Pancreas (tissue), 10 donors: ENCODE measurements around the gene SLC38A4. TPM values are rescaled to one million over a fixed set of nuclear protein-coding genes. Genes with fewer than 3 reads are reported as not detected.
A peak's percentile ranks its signal among the peaks of the same experiment; 100 is the strongest.

Experiments
- ATAC-seq, 4 donors: fragments of 200-7000 bp; cut with Tn5 transposase; one replicate each; pipeline versions ENCODE4 v1.8.0 to v1.9.1; 2020; ENCODE audit warnings: mild to moderate bottlenecking in 4 of 4, moderate library complexity in 4 of 4
- DNase-seq, 6 donors: peaks; one replicate each; pipeline ENCODE4 v3.0.0-alpha.2; 2020
- FAIRE-seq: peaks from 2 replicates; lab custom pipeline; 2012; peaks lifted over from hg19 to GRCh38; lab: Jason Lieb, UNC
- H3K27ac ChIP-seq, 4 donors: fragments of 200-600 bp; sonication (generic); 1 replicate in 3 of 4; 2 replicates in 1 of 4; pipeline versions ENCODE4 v1.5.0 to v1.8.0; 2020
- H3K27me3 ChIP-seq, 4 donors: fragments of 200-600 bp; one replicate each; pipeline ENCODE4 v1.8.0; 2021
- H3K36me3 ChIP-seq, 3 donors: fragments of 200-600 bp; sonication (generic) in 1 of 3; one replicate each; pipeline versions ENCODE4 v1.5.0 to v1.8.0; 2020 to 2021
- H3K4me1 ChIP-seq, 3 donors: fragments of 200-600 bp; one replicate each; pipeline ENCODE4 v1.8.0; 2021
- H3K4me3 ChIP-seq, 4 donors: fragments of 200-600 bp; sonication (generic) in 2 of 4; one replicate each; pipeline versions ENCODE4 v1.5.0 to v1.8.0; 2020 to 2021
- H3K9me3 ChIP-seq, 4 donors: fragments of 200-600 bp; one replicate each; pipeline ENCODE4 v1.8.0; 2021
- CTCF ChIP-seq, 4 donors: fragments of 200-600 bp; sonication (generic) in 3 of 4; IDR thresholded peaks; one replicate each; pipeline versions ENCODE4 v1.5.0 to v1.8.0; 2021; ENCODE audit warnings: antibody characterized with exemption in 4 of 4
- WGBS, 2 donors: extraction: QIAGEN DNeasy Blood & Tissue Kit; methylation state at CpG; one replicate each; pipeline ENCODE4 v1.1.7; 2013; 5-methylcytosine and 5-hydroxymethylcytosine counted together
- intact Hi-C, 3 donors: fragments of 100-400 bp; cut with DNase I; formaldehyde crosslinking; loops; one replicate each; pipeline versions ENCODE4 v1.11.1 to v1.14.2; 2022
- polyA plus RNA-seq, 2 donors: library from polyadenylated mRNA; stranded (reverse); fragments of 200-250 nt; gene quantifications; one replicate each; pipeline ENCODE4 v1.2.3, GENCODE V29; 2013
- total RNA-seq, 6 donors: library from RNA; stranded (reverse); fragmentation: NEBNext Ultra II Directional in 4 of 6; extraction: Animal tissue kit (Norgen Biotek cat#: 25700) in 4 of 6; gene quantifications; one replicate each; pipeline versions ENCODE4 v1.2.1 to v1.2.4, GENCODE V29; 2021 to 2023
- donor health status: healthy with polysubstance abuse.
- donor health status: DM: no; HTN: no; CAD: no; lungs with moderate emphysema.
- donor health status: DM: no; HTN: no; CAD: no.
- donor health status: control.
- donor health status: control.
- donor health status: Bipolar disorder and iron deficiency.
- donor health status: DM: yes; HTN: yes; CAD: no.
- donor health status: DM: no; HTN: no; CAD: no.
- donor health status: DM: no; HTN: no; CAD: no.
- donor health status: DM: yes; HTN: yes; CAD: no.

Gene SLC38A4
- total and polyA plus RNA-seq, 8 donors, result 2.1 to 15.9 (median 6.3) TPM

- ATAC-seq, result peak; percentile 84 to 89 (median 86)
- no peak overlapping the region for H3K4me3 ChIP-seq
- 15 to 16% methylated on average over 3 of the region's 3 CpGs for WGBS, 2 donors
- intact Hi-C loops, result no loop called here
- H3K36me3 ChIP-seq, result no peaks in the 10 kb centered on the region
- no peaks in the 10 kb centered on the region for H3K27me3 ChIP-seq
- DNase-seq, result peak in 4 of 6 donors; percentile 20 to 38 (median 26)
- no peaks in the 10 kb centered on the region for H3K9me3 ChIP-seq
- peak overlapping the region in 2 of 4 donors; percentile 2 to 14 for H3K27ac ChIP-seq
- TF ChIP-seq CTCF (IDR thresholded peaks at IDR 0.05), result no peak
- peaks cover 0 to 24% (median 18%) of the 10 kb centered on the region in 3 donors for H3K4me1 ChIP-seq
- no peak for FAIRE-seq
These were observed 55.2 kb downstream of the SLC38A4 start for GRCh38 chr12:46770501-46771183.

GRCh38 chr12:46764005-46764404 is 61.8 kb downstream of the SLC38A4 start:
- H3K36me3 ChIP-seq, result no peaks in the 10 kb centered on the region
- H3K27ac ChIP-seq, result no peak overlapping the region
- no peaks in the 10 kb centered on the region for H3K27me3 ChIP-seq
- 71 to 79% methylated on average over 3 of the region's 3 CpGs for WGBS, 2 donors
- DNase-seq (no peak), ATAC-seq (no peak), FAIRE-seq (no peak)
- H3K9me3 ChIP-seq, result no peaks in the 10 kb centered on the region
- TF ChIP-seq CTCF (IDR thresholded peaks at IDR 0.05), result no peak
- intact Hi-C loops, result no loop called here
- H3K4me1 ChIP-seq, result no peaks in the 10 kb centered on the region
- H3K4me3 ChIP-seq, result no peak overlapping the region

- H3K27ac ChIP-seq, result no peak overlapping the region
- no peaks in the 10 kb centered on the region for H3K4me1 ChIP-seq
- H3K36me3 ChIP-seq, result no peaks in the 10 kb centered on the region
- no peaks in the 10 kb centered on the region for H3K9me3 ChIP-seq
- no peaks in the 10 kb centered on the region for H3K27me3 ChIP-seq
- FAIRE-seq, result no peak
- no peak for TF ChIP-seq CTCF (IDR thresholded peaks at IDR 0.05)
- ATAC-seq, result no peak
- no peak for DNase-seq
- intact Hi-C loops, result no loop called here
- H3K4me3 ChIP-seq, result no peak overlapping the region
These were observed 62.6 kb downstream of the SLC38A4 start for GRCh38 chr12:46763230-46763629.

- DNase-seq (no peak), ATAC-seq (no peak), FAIRE-seq (no peak)
- intact Hi-C loops, result no loop called here
- 61% methylated on average over 3 of the region's 3 CpGs for WGBS, 2 donors
- Histone ChIP-seq H3K36me3 (no peaks in the 10 kb centered on the region), H3K9me3 (no peaks in the 10 kb centered on the region), H3K4me1 (no peaks in the 10 kb centered on the region), H3K27me3 (no peaks in the 10 kb centered on the region), H3K4me3 (no peak overlapping the region), H3K27ac (no peak overlapping the region)
- TF ChIP-seq CTCF (IDR thresholded peaks at IDR 0.05), result no peak
These were observed 71.2 kb downstream of the SLC38A4 start for GRCh38 chr12:46754550-46754949.

GRCh38 chr12:46752396-46752795 is 73.4 kb downstream of the SLC38A4 start:
- Histone ChIP-seq H3K4me1 (no peaks in the 10 kb centered on the region), H3K4me3 (no peak overlapping the region), H3K27me3 (no peaks in the 10 kb centered on the region), H3K27ac (no peak overlapping the region), H3K9me3 (no peaks in the 10 kb centered on the region), H3K36me3 (no peaks in the 10 kb centered on the region)
- no peak for TF ChIP-seq CTCF (IDR thresholded peaks at IDR 0.05)
- ATAC-seq, result no peak
- intact Hi-C loops, result no loop called here
- FAIRE-seq, result no peak
- WGBS, 2 donors, result 82 to 90% methylated on average over 2 of the region's 2 CpGs
- no peak for DNase-seq
